GM12878 (cell line): ENCODE measurements around the gene DPYSL4. TPM values are rescaled to one million over a fixed set of nuclear protein-coding genes. Genes with fewer than 3 reads are reported as not detected.
"Not testable (repeated sequence)": the region's sequence is repeated elsewhere in the genome, so short reads cannot be mapped to it uniquely, and the experiment has no call there.

Experiments used
- ATAC-seq: fragments of 200-7000 bp; cut with Tn5 transposase; 3 replicates; pipeline ENCODE4 v1.9.1; 2020; ENCODE audit warnings: mild to moderate bottlenecking, moderate library complexity
- BruUV-seq: library from RNA; stranded (reverse); fragments of 400-500 nt; replicated peaks from 2 replicates; lab custom pipeline; 2021; lab: Mats Ljungman, UMichigan
- CTCF ChIA-PET: fragments of 300-600 bp; sonication (Branson Sonifier 250); formaldehyde crosslinking; extraction: SDS; loops from one replicate; lab custom pipeline; 2021; ENCODE audit warnings: inconsistent platforms; lab: Yijun Ruan, JAX
- POLR2A ChIA-PET: fragments of 350-600 bp; formaldehyde crosslinking; extraction: SDS; loops from one replicate; lab custom pipeline; 2021; ENCODE audit warnings: inconsistent platforms; lab: Charles Lee
- RAD21 ChIA-PET: fragments of 300-600 bp; sonication (Branson Sonifier 250); formaldehyde crosslinking; loops from one replicate; lab custom pipeline; 2023; ENCODE audit warnings: antibody characterized with exemption; ENCODE audit not compliant: unreplicated experiment; lab: Charles Lee
- SMC1A ChIA-PET: fragments of 300-600 bp; sonication (Branson Sonifier 250); formaldehyde crosslinking; loops from one replicate; lab custom pipeline; 2023; ENCODE audit not compliant: unreplicated experiment, uncharacterized antibody; lab: Charles Lee
- DNase-seq: peaks from one replicate; pipeline ENCODE4 v3.0.0-alpha.2; 2011; ENCODE audit warnings: low read depth, low spot score
- FAIRE-seq: peaks from 3 replicates; lab custom pipeline; 2011; peaks lifted over from hg19 to GRCh38; lab: Jason Lieb, UNC
- H2AFZ ChIP-seq: 2 replicates; pipeline ENCODE4 v1.6.0; 2011; ENCODE audit warnings: low read depth, low read length, control low read depth; ENCODE audit not compliant: control insufficient read depth
- H3K27ac ChIP-seq: 2 replicates; pipeline ENCODE4 v1.5.1; 2011; ENCODE audit warnings: control low read depth; ENCODE audit not compliant: control insufficient read depth, insufficient read depth
- H3K27me3 ChIP-seq, 2 experiments: replicated peaks in 1 of 2; 2 replicates each; pipeline versions ENCODE4 v1.6.0 to v1.6.1; 2011; ENCODE audit warnings: low read length in 1 of 2; ENCODE audit not compliant: control insufficient read depth in 2 of 2, insufficient read depth in 2 of 2
- H3K36me3 ChIP-seq, 2 experiments: 2 replicates each; pipeline ENCODE4 v1.5.1; 2011; ENCODE audit warnings: low read length in 1 of 2; ENCODE audit not compliant: control insufficient read depth in 2 of 2, insufficient read depth in 2 of 2
- H3K4me1 ChIP-seq: 2 replicates; pipeline ENCODE4 v1.6.1; 2011; ENCODE audit warnings: mild to moderate bottlenecking, low read length, moderate library complexity, mixed read lengths; ENCODE audit not compliant: control insufficient read depth, insufficient read depth
- H3K4me2 ChIP-seq: 2 replicates; pipeline ENCODE4 v1.6.0; 2011; ENCODE audit warnings: control low read depth; ENCODE audit not compliant: control insufficient read depth, insufficient read depth
- H3K4me3 ChIP-seq: fragments of 200-600 bp; sonication (generic); 2 replicates; pipeline ENCODE4 v1.5.1; 2016
- H3K79me2 ChIP-seq: 2 replicates; pipeline ENCODE4 v1.6.0; 2011; ENCODE audit warnings: low read length; ENCODE audit not compliant: control insufficient read depth, insufficient read depth
- H3K9ac ChIP-seq: 2 replicates; pipeline ENCODE4 v1.8.0; 2011; ENCODE audit warnings: low read length, control low read depth, mixed read lengths; ENCODE audit not compliant: control insufficient read depth, insufficient read depth
- H3K9me3 ChIP-seq: replicated peaks from 3 replicates; pipeline ENCODE4 v1.5.1; 2011; ENCODE audit warnings: mild to moderate bottlenecking, low read length; ENCODE audit not compliant: control insufficient read depth, insufficient read depth
- H4K20me1 ChIP-seq: 2 replicates; pipeline ENCODE4 v1.6.0; 2011; ENCODE audit not compliant: control insufficient read depth, insufficient read depth
- CREB1 ChIP-seq: IDR thresholded peaks from 2 replicates; pipeline ENCODE4 v1.6.1; 2012; ENCODE audit warnings: low read depth, mild to moderate bottlenecking, inconsistent platforms
- LARP7 ChIP-seq: fragments of 450-650 bp; IDR thresholded peaks from 2 replicates; pipeline ENCODE4 v1.6.1; 2017; ENCODE audit warnings: mild to moderate bottlenecking
- MXI1 ChIP-seq: fragments of 150-350 bp; IDR thresholded peaks from 2 replicates; pipeline ENCODE4 v1.6.1; 2011; ENCODE audit warnings: low read depth, mild to moderate bottlenecking, inconsistent platforms, low read length, improper control_type of control experiment
- RAD51 ChIP-seq: fragments of 450-650 bp; IDR thresholded peaks from 2 replicates; pipeline ENCODE4 v1.6.1; 2016; ENCODE audit warnings: moderate library complexity, mild to moderate bottlenecking, inconsistent platforms
- whole genome bisulfite sequencing: methylation state at CpG from one replicate; pipeline ENCODE4 v1.1.6; 2016; ENCODE audit warnings: low lambda C conversion rate; ENCODE audit not compliant: insufficient replicate concordance, insufficient coverage; ENCODE audit errors: missing lambda C conversion rate; 5-methylcytosine and 5-hydroxymethylcytosine counted together
- in situ Hi-C: fragments of 300-500 bp; cut with MboI; formaldehyde crosslinking; loops from 9 replicates; pipeline ENCODE4 v1.14.3; 2018; ENCODE audit warnings: mixed read lengths
- intact Hi-C: fragments of 100-400 bp; cut with micrococcal nuclease; formaldehyde crosslinking; loops from one replicate; pipeline ENCODE4 v1.14.2; 2022; ENCODE audit not compliant: unreplicated experiment
- polyA plus RNA-seq, 11 experiments: library from polyadenylated mRNA; depleted of rRNA in 4 of 11; unstranded in 6 of 11; stranded (reverse) in 5 of 11; fragments of >200 nt; fragmentation: Nextera tagmentation in 4 of 11; fragmentation: Illumina TruSeq in 1 of 11; extraction: Ambion mirVana in 4 of 11; extraction: Trizol in 1 of 11; gene quantifications; 1 replicate in 1 of 11; 2 replicates in 10 of 11; pipeline versions ENCODE4 v1.2.1 to v1.2.3, GENCODE V29; 2011 to 2016; ENCODE audit warnings: inconsistent platforms in 2 of 11, missing spikeins in 2 of 11, low read depth in 1 of 11
- total RNA-seq, 4 experiments: library from RNA; depleted of rRNA in 3 of 4; stranded (reverse); fragments of >200 nt in 3 of 4; fragmentation: Illumina TruSeq in 1 of 4; extraction: Trizol in 1 of 4; gene quantifications; 2 replicates each; pipeline versions ENCODE4 v1.2.1 to v1.2.3, GENCODE V29; 2013 to 2021
- TF ChIP-seq, protein P1 (sequence below): fragments of 450-650 bp; IDR thresholded peaks from 2 replicates; pipeline ENCODE4 v1.6.1; 2018; ENCODE audit warnings: mild to moderate bottlenecking, low read depth, moderate library complexity; ENCODE audit not compliant: partially characterized antibody

DPYSL4 gene
- total and polyA plus RNA-seq, 10 of the 15 experiments (the other 5 are each of a cell fraction or from before 2014, with no cell fraction given) = 0.10 to 0.21 TPM; not detected in 8

DNA sequence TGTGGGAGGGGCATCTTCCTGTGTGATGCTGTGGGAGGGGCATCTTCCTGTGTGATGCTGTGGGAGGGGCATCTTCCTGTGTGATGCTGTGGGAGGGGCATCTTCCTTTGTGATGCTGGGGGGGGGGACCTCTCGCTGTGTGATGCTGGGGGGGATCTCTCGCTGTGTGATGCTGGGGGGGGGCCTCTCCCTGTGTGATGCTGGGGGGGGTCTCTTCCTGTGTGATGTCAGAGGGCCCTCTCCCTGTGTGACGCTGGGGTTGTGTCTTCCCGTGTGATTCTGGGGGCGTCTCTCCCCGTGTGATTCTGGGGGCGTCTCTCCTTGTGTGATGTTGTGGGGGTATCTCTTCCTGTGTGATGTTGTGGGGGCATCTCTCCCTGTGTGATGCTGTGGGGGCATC, 27.9 kb upstream of the DPYSL4 start:
- FAIRE-seq (no peak), ATAC-seq (no peak), DNase-seq (no peak)
- intact Hi-C loops (no loop called here), in situ Hi-C loops (no loop called here)
- POLR2A ChIA-PET = no interaction called here
- H2AFZ ChIP-seq = no peak overlapping the region
- WGBS = 77% methylated on average over 5 of the region's 7 CpGs
- H3K27me3 ChIP-seq = no peaks in the 10 kb centered on the region
- no peaks in the 10 kb centered on the region for H4K20me1 ChIP-seq
- H3K79me2 ChIP-seq = no peaks in the 10 kb centered on the region
- H3K9me3 ChIP-seq = no peaks in the 10 kb centered on the region
- no peaks in the 10 kb centered on the region for H3K36me3 ChIP-seq
- BruUV-seq = no TSS peak
- no peak overlapping the region for H3K4me2 ChIP-seq
- TF ChIP-seq MXI1 (no peak), RAD51 (no peak), LARP7 (no peak), CREB1 (no peak)
- TF ChIP-seq, protein P1, sequence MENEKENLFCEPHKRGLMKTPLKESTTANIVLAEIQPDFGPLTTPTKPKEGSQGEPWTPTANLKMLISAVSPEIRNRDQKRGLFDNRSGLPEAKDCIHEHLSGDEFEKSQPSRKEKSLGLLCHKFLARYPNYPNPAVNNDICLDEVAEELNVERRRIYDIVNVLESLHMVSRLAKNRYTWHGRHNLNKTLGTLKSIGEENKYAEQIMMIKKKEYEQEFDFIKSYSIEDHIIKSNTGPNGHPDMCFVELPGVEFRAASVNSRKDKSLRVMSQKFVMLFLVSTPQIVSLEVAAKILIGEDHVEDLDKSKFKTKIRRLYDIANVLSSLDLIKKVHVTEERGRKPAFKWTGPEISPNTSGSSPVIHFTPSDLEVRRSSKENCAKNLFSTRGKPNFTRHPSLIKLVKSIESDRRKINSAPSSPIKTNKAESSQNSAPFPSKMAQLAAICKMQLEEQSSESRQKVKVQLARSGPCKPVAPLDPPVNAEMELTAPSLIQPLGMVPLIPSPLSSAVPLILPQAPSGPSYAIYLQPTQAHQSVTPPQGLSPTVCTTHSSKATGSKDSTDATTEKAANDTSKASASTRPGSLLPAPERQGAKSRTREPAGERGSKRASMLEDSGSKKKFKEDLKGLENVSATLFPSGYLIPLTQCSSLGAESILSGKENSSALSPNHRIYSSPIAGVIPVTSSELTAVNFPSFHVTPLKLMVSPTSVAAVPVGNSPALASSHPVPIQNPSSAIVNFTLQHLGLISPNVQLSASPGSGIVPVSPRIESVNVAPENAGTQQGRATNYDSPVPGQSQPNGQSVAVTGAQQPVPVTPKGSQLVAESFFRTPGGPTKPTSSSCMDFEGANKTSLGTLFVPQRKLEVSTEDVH = no peak
- no peak overlapping the region for H3K27ac ChIP-seq
- H3K4me3 ChIP-seq = no peak overlapping the region
- no peak overlapping the region for H3K9ac ChIP-seq
- RAD21 ChIA-PET = no interaction called here
- peaks cover 3% of the 10 kb centered on the region; the same call in 1 of the 2 replicates for H3K4me1 ChIP-seq
- SMC1A ChIA-PET = no interaction called here
- CTCF ChIA-PET = no interaction called here

DNA sequence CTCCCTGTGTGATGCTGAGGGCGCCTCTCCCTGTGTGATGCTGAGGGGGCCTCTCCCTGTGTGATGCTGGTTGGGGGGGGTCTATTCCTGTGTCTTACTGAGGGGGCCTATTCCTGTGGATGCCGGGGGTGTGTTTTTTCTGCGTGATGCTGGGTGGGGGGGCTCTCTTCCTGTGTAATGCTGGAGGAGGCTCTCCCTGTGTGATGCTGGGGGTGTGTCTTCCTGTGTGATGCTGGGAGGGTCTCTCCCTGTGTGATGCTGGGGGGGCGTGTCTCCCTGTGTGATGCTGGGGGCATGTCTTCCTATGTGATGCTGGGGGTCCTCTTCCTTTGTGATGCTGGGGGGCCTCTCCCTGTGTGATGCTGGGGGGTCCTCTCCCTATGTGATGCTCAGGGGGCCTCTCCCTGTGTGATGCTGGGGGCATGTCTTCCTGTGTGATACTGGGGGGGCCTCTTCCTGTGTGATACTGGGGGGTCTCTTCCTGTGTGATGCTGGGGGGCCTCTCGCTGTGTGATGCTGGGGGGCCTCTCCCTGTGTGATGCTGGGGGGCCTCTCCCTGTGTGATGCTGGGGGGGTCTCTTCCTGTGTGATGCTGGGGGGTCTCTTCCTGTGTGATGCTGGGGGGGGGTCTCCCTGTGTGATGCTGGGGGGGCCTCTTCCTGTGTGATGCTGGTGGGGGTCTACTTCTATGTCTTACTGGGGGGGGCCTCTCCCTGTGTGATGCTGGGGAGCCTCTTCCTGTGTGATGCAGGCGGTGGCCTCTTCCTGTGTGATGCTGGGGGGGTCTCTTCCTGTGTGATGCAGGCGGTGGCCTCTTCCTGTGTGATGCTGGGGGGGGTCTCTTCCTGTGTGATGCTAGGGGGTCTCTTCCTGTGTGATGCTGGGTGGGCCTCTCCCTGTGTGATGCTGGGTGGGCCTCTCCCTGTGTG, 27.2 kb upstream of the DPYSL4 start:
- H3K4me1 ChIP-seq, SMC1A ChIA-PET, H3K36me3 ChIP-seq, H3K9ac ChIP-seq, H3K79me2 ChIP-seq, DNase-seq, RAD21 ChIA-PET, CTCF ChIA-PET, H3K4me2 ChIP-seq, intact Hi-C loops, H3K27ac ChIP-seq, ATAC-seq, H3K27me3 ChIP-seq, H3K4me3 ChIP-seq, H4K20me1 ChIP-seq, H3K9me3 ChIP-seq, BruUV-seq, H2AFZ ChIP-seq, FAIRE-seq, in situ Hi-C loops, POLR2A ChIA-PET: not testable (repeated sequence)
- WGBS = 58% methylated on average over 6 of the region's 7 CpGs

DNA sequence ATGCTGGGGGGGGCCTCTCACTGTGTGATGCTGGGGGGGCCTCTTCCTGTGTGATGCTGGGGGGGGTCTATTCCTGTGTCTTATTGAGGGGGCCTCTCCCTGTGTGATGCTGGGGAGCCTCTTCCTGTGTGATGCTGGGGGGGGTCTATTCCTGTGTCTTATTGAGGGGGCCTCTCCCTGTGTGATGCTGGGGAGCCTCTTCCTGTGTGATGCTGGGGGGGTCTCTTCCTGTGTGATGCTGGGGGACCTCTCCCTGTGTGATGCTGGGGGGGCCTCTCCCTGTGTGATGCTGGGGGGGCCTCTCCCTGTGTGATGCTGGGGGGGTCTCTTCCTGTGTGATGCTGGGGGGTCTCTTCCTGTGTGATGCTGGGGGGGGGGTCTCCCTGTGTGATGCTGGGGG, 26.5 kb upstream of the DPYSL4 start:
- CTCF ChIA-PET, intact Hi-C loops, H4K20me1 ChIP-seq, DNase-seq, H3K9me3 ChIP-seq, H3K79me2 ChIP-seq, RAD21 ChIA-PET, ATAC-seq, H3K36me3 ChIP-seq, SMC1A ChIA-PET, H3K27me3 ChIP-seq, H3K4me1 ChIP-seq, FAIRE-seq, POLR2A ChIA-PET, BruUV-seq, H3K9ac ChIP-seq, H3K4me3 ChIP-seq, H3K27ac ChIP-seq, in situ Hi-C loops, H2AFZ ChIP-seq, H3K4me2 ChIP-seq: not testable (repeated sequence)
